H1 (cell line): ENCODE results near the gene ADAM12. TPM values are rescaled to one million over a fixed set of nuclear protein-coding genes. Genes with fewer than 3 reads are reported as not detected.

Source experiments
- CREB1 ChIP-seq: IDR thresholded peaks from 2 replicates; pipeline ENCODE4 v1.6.1; 2012; ENCODE audit warnings: inconsistent platforms
- HDAC2 ChIP-seq, 2 experiments: fragments of 300-600 bp in 1 of 2; sonication (generic) in 1 of 2; IDR thresholded peaks; 2 replicates each; pipeline ENCODE4 v1.6.1; 2011 to 2012; ENCODE audit warnings: low read depth in 2 of 2, low read length in 2 of 2, mild to moderate bottlenecking in 2 of 2, moderate library complexity in 2 of 2, borderline replicate concordance in 1 of 2, inconsistent platforms in 1 of 2
- JUN ChIP-seq: IDR thresholded peaks from 2 replicates; pipeline ENCODE4 v1.6.1; 2011; ENCODE audit warnings: low read depth, mild to moderate bottlenecking, improper control_type of control experiment, low read length
- KDM5A ChIP-seq: fragments of 200-600 bp; IDR thresholded peaks from 2 replicates; pipeline ENCODE4 v1.7.1; 2012; ENCODE audit warnings: mild to moderate bottlenecking, low read length, inconsistent platforms, mixed read lengths
- SP4 ChIP-seq: IDR thresholded peaks from 2 replicates; pipeline ENCODE4 v1.6.1; 2012; ENCODE audit warnings: low read length, inconsistent platforms
- SRF ChIP-seq: IDR thresholded peaks from 2 replicates; pipeline ENCODE4 v1.6.1; 2011; ENCODE audit warnings: mild to moderate bottlenecking, low read depth, low read length, moderate library complexity
- YY1 ChIP-seq: IDR thresholded peaks from 2 replicates; pipeline ENCODE4 v1.6.1; 2011; ENCODE audit warnings: low read depth, mild to moderate bottlenecking, low read length
- polyA plus RNA-seq, 7 experiments: library from polyadenylated mRNA; depleted of rRNA in 3 of 7; stranded (reverse) in 5 of 7; unstranded in 2 of 7; fragments of >200 nt in 5 of 7; fragments of 200-250 nt in 2 of 7; gene quantifications; 1 replicate in 5 of 7; 2 replicates in 1 of 7; 4 replicates in 1 of 7; pipeline versions ENCODE4 v1.2.1 to v1.2.3, GENCODE V29; 2011 to 2013; ENCODE audit warnings: missing spikeins in 2 of 7, mixed read lengths in 2 of 7
- total RNA-seq: library from RNA; stranded (reverse); fragmentation: NEBNext Ultra II Directional; extraction: Animal tissue kit (Norgen Biotek cat#: 25700); gene quantifications from 2 replicates; pipeline ENCODE4 v1.2.1, GENCODE V29; 2021
- TF ChIP-seq, protein P1 (sequence below): fragments of 300-600 bp; sonication (generic); IDR thresholded peaks from 2 replicates; pipeline ENCODE4 v1.7.1; 2012; ENCODE audit warnings: low read length, moderate library complexity, mild to moderate bottlenecking, inconsistent platforms; ENCODE audit not compliant: insufficient replicate concordance

ADAM12 gene
- total and polyA plus RNA-seq, 2 of the 8 experiments (the other 6 are each of a cell fraction or from before 2014, with no cell fraction given): 0.07 to 0.17 TPM

- TF ChIP-seq, protein P1, sequence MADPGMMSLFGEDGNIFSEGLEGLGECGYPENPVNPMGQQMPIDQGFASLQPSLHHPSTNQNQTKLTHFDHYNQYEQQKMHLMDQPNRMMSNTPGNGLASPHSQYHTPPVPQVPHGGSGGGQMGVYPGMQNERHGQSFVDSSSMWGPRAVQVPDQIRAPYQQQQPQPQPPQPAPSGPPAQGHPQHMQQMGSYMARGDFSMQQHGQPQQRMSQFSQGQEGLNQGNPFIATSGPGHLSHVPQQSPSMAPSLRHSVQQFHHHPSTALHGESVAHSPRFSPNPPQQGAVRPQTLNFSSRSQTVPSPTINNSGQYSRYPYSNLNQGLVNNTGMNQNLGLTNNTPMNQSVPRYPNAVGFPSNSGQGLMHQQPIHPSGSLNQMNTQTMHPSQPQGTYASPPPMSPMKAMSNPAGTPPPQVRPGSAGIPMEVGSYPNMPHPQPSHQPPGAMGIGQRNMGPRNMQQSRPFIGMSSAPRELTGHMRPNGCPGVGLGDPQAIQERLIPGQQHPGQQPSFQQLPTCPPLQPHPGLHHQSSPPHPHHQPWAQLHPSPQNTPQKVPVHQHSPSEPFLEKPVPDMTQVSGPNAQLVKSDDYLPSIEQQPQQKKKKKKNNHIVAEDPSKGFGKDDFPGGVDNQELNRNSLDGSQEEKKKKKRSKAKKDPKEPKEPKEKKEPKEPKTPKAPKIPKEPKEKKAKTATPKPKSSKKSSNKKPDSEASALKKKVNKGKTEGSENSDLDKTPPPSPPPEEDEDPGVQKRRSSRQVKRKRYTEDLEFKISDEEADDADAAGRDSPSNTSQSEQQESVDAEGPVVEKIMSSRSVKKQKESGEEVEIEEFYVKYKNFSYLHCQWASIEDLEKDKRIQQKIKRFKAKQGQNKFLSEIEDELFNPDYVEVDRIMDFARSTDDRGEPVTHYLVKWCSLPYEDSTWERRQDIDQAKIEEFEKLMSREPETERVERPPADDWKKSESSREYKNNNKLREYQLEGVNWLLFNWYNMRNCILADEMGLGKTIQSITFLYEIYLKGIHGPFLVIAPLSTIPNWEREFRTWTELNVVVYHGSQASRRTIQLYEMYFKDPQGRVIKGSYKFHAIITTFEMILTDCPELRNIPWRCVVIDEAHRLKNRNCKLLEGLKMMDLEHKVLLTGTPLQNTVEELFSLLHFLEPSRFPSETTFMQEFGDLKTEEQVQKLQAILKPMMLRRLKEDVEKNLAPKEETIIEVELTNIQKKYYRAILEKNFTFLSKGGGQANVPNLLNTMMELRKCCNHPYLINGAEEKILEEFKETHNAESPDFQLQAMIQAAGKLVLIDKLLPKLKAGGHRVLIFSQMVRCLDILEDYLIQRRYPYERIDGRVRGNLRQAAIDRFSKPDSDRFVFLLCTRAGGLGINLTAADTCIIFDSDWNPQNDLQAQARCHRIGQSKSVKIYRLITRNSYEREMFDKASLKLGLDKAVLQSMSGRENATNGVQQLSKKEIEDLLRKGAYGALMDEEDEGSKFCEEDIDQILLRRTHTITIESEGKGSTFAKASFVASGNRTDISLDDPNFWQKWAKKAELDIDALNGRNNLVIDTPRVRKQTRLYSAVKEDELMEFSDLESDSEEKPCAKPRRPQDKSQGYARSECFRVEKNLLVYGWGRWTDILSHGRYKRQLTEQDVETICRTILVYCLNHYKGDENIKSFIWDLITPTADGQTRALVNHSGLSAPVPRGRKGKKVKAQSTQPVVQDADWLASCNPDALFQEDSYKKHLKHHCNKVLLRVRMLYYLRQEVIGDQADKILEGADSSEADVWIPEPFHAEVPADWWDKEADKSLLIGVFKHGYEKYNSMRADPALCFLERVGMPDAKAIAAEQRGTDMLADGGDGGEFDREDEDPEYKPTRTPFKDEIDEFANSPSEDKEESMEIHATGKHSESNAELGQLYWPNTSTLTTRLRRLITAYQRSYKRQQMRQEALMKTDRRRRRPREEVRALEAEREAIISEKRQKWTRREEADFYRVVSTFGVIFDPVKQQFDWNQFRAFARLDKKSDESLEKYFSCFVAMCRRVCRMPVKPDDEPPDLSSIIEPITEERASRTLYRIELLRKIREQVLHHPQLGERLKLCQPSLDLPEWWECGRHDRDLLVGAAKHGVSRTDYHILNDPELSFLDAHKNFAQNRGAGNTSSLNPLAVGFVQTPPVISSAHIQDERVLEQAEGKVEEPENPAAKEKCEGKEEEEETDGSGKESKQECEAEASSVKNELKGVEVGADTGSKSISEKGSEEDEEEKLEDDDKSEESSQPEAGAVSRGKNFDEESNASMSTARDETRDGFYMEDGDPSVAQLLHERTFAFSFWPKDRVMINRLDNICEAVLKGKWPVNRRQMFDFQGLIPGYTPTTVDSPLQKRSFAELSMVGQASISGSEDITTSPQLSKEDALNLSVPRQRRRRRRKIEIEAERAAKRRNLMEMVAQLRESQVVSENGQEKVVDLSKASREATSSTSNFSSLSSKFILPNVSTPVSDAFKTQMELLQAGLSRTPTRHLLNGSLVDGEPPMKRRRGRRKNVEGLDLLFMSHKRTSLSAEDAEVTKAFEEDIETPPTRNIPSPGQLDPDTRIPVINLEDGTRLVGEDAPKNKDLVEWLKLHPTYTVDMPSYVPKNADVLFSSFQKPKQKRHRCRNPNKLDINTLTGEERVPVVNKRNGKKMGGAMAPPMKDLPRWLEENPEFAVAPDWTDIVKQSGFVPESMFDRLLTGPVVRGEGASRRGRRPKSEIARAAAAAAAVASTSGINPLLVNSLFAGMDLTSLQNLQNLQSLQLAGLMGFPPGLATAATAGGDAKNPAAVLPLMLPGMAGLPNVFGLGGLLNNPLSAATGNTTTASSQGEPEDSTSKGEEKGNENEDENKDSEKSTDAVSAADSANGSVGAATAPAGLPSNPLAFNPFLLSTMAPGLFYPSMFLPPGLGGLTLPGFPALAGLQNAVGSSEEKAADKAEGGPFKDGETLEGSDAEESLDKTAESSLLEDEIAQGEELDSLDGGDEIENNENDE: no peak
- TF ChIP-seq CREB1: no peak
- no peak for TF ChIP-seq JUN
- no peak for TF ChIP-seq SRF
- no peak for TF ChIP-seq KDM5A
- TF ChIP-seq YY1: no peak
- TF ChIP-seq HDAC2 (IDR thresholded peaks at IDR 0.05; ENCODE audit: borderline replicate concordance in 1 of 2, low read depth in 2 of 2, low read length in 2 of 2): no peak
- no peak for TF ChIP-seq SP4
Observed at GRCh38 chr10:126205486-126206205, 182.6 kb downstream of the ADAM12 start (continued).
